ENCODE results near the gene MRC1. TPM values are rescaled to one million over a fixed set of nuclear protein-coding genes. Genes with fewer than 3 reads are reported as not detected.
"Not testable (repeated sequence)": the region's sequence is repeated elsewhere in the genome, so short reads cannot be mapped to it uniquely, and the experiment has no call there.

The MRC1 gene
- total RNA-seq, 1 experiment from 2014 or later, result 0.03 TPM

- no peak for DNase-seq (ENCODE audit: low read depth)
Measured at GRCh38 chr10:17904564-17904963, 95.4 kb downstream of the MRC1 start.

GRCh38 chr10:17905491-17905890 lies 96.3 kb downstream of the MRC1 start:
- DNase-seq (ENCODE audit: low read depth), result no peak

- DNase-seq (ENCODE audit: low read depth), result no peak
Measured at GRCh38 chr10:17906002-17906401, 96.9 kb downstream of the MRC1 start.

DNA sequence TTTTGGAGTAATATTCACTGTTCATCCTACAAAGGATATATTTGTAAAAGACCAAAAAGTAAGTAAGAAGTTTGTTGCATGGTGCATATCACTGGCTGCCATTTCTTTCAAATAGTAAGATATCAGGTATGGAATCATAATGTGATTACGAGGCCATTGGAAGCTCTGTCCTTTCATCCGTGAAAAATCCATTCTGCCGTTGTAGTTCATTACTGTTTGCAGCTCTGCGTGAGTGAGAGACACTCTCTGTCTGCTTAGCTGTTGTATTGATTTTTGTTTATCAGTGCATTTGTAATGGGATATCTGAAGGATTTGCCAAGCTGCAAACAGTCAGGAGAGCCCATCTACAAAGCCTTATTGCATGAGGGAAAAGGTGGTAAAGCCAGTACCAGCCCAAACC lies 98.5 kb downstream of the MRC1 start:
- DNase-seq (ENCODE audit: low read depth), result no peak

GRCh38 chr10:17910125-17910789 lies 101.1 kb downstream of the MRC1 start:
- peak; percentile 52 for DNase-seq (ENCODE audit: low read depth)

- no peak for DNase-seq (ENCODE audit: low read depth)
Measured at GRCh38 chr10:17912754-17913153, 103.6 kb downstream of the MRC1 start.

GRCh38 chr10:17913604-17914003 lies 104.5 kb downstream of the MRC1 start:
- no peak for DNase-seq (ENCODE audit: low read depth)

GRCh38 chr10:17914169-17915045 lies 105.3 kb downstream of the MRC1 start:
- DNase-seq (ENCODE audit: low read depth), result no peak

DNA sequence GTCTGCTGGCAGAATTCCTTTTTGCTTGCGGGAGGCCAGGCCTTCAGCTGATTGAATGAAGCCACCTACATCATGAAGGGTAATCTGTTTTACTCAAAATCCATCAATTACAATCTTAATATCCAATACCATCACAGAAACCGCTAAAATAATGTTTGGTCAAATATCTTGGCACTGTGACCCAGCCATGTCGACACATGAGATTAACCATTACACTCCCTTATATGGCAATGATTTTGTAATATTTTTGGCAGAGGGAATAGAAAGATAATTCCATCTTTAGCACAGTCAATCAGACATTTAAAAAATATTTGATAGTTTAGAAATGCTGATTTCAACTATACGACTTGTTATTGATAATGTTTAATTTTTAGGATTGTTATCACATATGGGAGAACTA lies 106.0 kb downstream of the MRC1 start:
- DNase-seq (ENCODE audit: low read depth), result no peak

DNA sequence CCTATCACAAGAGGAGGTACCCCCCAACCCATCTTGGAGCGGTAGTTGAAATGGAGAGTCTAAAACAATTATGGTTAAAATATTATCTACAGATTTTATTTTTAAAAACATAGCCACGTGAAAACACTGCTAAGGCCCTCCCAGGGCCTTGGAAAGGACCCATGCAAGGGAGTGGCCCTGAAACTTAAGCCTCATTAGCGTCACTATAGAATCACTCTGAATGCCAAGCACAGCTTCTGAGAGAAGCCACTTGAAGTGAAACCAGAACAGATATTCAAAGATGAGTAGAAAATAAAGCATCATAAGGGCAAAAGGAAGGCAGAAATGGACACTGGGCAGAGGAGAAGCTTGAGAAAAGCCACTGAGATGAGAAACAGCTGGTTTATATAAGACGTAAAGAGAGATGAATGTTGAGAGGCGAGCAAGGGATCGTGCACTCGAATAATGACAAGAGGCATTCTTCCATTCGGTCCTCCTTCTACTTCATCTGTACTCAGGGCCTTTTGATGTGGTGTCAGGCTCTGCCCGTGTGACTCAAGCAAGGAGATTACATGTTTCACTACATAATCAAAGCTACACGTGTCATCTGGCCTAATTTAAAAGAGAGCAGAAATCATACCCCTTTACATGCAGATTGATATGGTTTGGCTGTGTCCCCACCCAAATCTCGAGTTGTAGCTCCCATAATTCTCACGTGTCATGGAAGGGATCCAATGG lies 109.2 kb downstream of the MRC1 start:
- no peak for DNase-seq (ENCODE audit: low read depth)

- DNase-seq (ENCODE audit: low read depth), result no peak
Measured at GRCh38 chr10:17921378-17921777, 112.2 kb downstream of the MRC1 start.

- DNase-seq (ENCODE audit: low read depth), result peak; percentile 88
Measured at GRCh38 chr10:17923728-17924127, 114.6 kb downstream of the MRC1 start.

- peak; percentile 13 for DNase-seq (ENCODE audit: low read depth)
Measured at GRCh38 chr10:17943033-17943745, 134.0 kb downstream of the MRC1 start.

DNA sequence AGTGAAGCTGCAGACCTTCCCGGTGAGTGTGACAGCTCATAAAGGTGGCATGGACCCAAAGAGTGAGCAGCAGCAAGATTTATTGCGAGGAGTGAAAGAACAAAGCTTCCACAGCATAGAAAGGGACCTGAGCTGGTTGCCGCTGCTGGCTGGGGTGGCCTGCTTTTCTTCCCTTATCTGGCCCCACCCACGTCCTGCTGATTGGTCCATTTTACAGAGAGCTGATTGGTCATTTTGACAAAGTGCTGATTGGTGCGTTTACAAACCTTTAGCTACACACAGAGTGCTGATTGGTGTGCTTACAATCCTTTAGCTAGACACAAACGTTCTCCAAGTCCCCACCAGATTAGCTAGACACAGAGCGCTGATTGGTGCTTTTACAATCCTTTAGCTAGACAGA lies 141.1 kb downstream of the MRC1 start:
- not testable (repeated sequence) for DNase-seq (ENCODE audit: low read depth)

GRCh38 chr10:17950726-17951125 lies 141.6 kb downstream of the MRC1 start:
- no peak for DNase-seq (ENCODE audit: low read depth)

GRCh38 chr10:17951868-17952371 lies 142.8 kb downstream of the MRC1 start, which contains the start of gene SLC39A12:
Gene SLC39A12, plus strand, starts transcription at chr10:17951918. Its CDS starts 1,359 bp downstream, at chr10:17953277.
- peak; percentile 77 for DNase-seq (ENCODE audit: low read depth)

GRCh38 chr10:17954372-17954771 lies 145.2 kb downstream of the MRC1 start:
- DNase-seq (ENCODE audit: low read depth), result not testable (repeated sequence)

DNA sequence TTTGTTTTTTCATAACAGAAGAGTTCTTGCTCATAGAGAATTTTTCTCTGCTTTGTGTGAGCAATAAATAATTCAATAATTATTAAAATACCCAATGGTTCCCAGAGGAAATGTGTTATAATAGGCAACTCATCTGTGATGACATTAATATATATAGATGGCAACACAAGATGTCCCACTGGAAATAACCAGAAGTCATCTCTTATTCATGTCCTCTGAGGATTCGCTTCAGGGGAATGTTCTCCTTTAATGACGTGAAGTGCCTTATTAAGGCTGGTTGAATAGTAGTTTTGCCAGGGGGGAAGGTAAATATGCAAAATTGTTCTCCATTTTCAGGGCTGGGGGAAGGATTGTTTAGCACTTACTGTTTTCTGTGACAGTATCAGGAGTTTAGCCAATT lies 145.7 kb downstream of the MRC1 start:
- DNase-seq (ENCODE audit: low read depth), result no peak

DNA sequence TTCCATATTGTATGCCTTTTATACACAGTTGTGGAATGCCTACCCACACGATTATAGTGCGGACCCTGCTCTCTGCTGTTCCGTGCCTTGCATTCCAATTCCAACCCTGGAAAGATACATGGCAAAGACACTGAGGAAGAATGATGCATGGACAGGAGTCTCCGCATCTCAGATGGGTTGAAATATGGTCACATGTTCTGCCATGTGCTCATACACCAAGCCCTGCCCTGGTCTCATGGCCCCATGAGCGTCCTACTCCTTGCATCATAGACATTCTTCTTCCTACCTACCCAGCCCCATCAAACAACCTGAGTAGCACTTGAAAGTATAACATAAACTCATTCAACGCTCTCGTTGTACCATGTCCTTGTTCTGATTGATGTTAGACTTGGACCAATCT lies 148.9 kb downstream of the MRC1 start:
- DNase-seq (ENCODE audit: low read depth), result no peak

DNA sequence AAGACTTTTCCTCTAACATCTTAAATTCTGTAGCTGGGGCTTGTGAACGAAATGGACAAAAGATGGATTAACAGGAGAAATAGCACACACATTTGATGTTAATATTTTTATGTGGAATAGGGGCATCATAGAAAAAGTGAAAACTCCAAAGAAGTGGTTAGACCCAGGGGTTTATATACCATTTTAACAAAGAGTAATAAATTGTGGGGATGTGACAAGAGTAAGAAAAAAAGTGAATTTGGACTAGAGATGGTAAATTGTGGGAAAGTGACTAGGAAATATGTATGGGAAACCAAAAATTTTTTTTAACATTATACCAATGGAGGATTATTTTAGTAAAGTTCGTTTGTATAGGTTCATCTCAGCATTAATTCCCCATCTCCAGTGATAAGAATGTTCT lies 150.7 kb downstream of the MRC1 start:
- no peak for DNase-seq (ENCODE audit: low read depth)

Data from HT1080 (cell line).